ENCODE measurements around the gene DLK1. TPM values are rescaled to one million over a fixed set of nuclear protein-coding genes. Genes with fewer than 3 reads are reported as not detected.

Gene DLK1
- total RNA-seq, 2 donors from 2014 or later = 26.2 to 33.0 TPM

DNA sequence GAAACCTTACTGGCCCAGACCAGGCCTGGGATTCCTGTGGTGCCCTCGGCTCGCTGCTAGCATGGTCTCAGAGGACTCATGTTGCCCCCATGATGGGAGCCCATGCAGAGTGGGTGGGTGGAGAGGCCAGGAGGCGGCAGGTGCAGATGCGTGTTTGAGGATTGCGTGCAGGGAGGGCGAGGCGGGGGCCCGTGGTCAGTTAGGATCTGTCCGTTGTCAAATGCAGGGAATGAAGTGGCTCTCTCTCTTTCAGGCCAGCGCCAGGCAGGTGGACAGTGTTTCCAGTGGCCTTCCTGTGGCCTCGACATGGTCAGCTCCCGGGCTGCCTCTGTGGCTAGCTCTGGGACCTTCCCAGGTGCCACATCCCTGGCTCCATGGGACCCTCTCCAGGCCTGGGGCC is 39.3 kb upstream of the DLK1 start:
- H3K27ac ChIP-seq = no peak overlapping the region
- 77 to 85% methylated on average over 7 to 12 of the region's 12 CpGs for WGBS, 2 donors
- no peaks in the 10 kb centered on the region for H3K36me3 ChIP-seq (replicated peaks in 1 of 2; ENCODE audit: insufficient read depth in 1 of 2, low read depth in 2 of 2)
- H3K9me3 ChIP-seq = no peaks in the 10 kb centered on the region
- DNase-seq (no peak), ATAC-seq (no peak)
- no peak for TF ChIP-seq POLR2A (IDR thresholded peaks at IDR 0.05)
- TF ChIP-seq, protein P1, sequence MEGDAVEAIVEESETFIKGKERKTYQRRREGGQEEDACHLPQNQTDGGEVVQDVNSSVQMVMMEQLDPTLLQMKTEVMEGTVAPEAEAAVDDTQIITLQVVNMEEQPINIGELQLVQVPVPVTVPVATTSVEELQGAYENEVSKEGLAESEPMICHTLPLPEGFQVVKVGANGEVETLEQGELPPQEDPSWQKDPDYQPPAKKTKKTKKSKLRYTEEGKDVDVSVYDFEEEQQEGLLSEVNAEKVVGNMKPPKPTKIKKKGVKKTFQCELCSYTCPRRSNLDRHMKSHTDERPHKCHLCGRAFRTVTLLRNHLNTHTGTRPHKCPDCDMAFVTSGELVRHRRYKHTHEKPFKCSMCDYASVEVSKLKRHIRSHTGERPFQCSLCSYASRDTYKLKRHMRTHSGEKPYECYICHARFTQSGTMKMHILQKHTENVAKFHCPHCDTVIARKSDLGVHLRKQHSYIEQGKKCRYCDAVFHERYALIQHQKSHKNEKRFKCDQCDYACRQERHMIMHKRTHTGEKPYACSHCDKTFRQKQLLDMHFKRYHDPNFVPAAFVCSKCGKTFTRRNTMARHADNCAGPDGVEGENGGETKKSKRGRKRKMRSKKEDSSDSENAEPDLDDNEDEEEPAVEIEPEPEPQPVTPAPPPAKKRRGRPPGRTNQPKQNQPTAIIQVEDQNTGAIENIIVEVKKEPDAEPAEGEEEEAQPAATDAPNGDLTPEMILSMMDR (IDR thresholded peaks at IDR 0.05) = no peak
- intact Hi-C loops (cut with DNase I) = no loop called here
- no peaks in the 10 kb centered on the region for H3K4me1 ChIP-seq
- H3K27me3 ChIP-seq = no peaks in the 10 kb centered on the region
- no peak overlapping the region for H3K4me3 ChIP-seq

DNA sequence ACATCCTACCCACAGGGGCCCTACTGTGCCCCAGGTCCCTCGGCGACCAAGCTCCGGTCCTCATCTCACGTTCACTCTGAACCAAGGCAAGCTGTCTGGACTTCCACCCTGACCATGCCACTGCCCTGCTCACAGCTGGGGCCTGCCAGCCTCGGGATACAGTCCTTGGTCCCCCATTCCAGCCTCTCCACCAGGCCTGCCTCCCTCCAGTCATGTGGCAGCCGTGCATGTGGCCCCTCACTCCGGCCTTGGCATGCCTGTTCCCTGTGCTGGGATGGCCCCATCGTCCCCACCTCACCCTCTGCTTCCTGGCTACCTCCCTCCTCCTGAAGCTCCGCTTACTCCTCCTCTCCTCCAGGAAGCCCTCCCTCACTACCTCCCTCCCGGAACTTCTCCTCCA is 38.6 kb upstream of the DLK1 start:
- H3K27me3 ChIP-seq = no peaks in the 10 kb centered on the region
- H3K36me3 ChIP-seq (replicated peaks in 1 of 2; ENCODE audit: insufficient read depth in 1 of 2, low read depth in 2 of 2) = no peaks in the 10 kb centered on the region
- ATAC-seq = no peak
- intact Hi-C loops (cut with DNase I) = no loop called here
- no peak for DNase-seq
- no peak overlapping the region for H3K27ac ChIP-seq
- WGBS, 2 donors = 66 to 67% methylated on average over 10 of the region's 10 CpGs
- TF ChIP-seq, protein P1 (IDR thresholded peaks at IDR 0.05) = no peak
- no peak for TF ChIP-seq POLR2A (IDR thresholded peaks at IDR 0.05)
- H3K4me1 ChIP-seq = no peaks in the 10 kb centered on the region
- H3K4me3 ChIP-seq = no peak overlapping the region
- no peaks in the 10 kb centered on the region for H3K9me3 ChIP-seq

DNA sequence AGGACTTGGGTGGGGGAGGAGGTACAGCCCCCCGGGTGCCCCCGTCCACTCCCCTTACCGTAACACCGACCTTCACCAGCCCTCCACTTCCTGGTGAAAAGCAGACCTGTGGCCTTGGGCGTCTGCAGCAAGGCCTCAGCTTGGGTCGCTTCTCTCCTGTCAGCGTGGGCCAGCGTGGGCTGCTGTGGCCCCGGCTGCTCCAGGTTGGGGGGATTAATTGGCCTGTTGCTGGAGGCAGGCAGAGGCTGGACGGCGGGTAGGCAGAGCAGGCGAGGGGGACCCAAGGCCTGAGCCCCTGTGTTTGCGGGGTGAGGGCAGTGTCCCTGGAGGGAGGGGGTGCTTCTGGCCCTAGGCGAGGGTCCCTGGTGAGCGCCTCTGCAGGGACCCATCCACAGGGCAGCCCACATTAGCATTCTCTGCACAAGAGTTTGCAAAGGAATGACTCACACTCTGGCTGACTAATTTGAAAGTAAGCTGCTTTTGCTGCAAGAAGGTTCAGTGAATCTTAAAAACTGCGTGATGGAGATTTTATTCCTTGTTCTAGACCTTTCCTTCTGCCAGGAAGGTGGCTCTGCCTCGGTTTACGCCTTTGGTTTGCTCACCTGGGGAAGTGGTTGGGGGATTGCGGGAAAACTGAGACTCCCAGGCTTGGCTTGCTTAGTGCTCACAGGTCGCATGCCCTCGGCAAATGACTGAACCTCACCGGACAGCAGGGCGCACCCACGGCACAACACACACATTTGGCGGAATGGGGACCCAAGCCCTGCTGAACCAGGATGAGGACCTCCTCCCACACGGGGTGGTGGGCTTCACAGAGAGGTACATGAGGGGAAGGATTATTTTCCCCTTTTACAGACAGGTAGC is 37.9 kb upstream of the DLK1 start:
- no peak overlapping the region for H3K27ac ChIP-seq
- no peak overlapping the region for H3K4me3 ChIP-seq
- intact Hi-C loops (cut with DNase I) = no loop called here
- WGBS, 2 donors = 58 to 64% methylated on average over 8 to 26 of the region's 26 CpGs
- no peaks in the 10 kb centered on the region for H3K27me3 ChIP-seq
- no peak for ATAC-seq
- no peak for DNase-seq
- no peaks in the 10 kb centered on the region for H3K4me1 ChIP-seq
- no peaks in the 10 kb centered on the region for H3K9me3 ChIP-seq
- no peaks in the 10 kb centered on the region for H3K36me3 ChIP-seq (replicated peaks in 1 of 2; ENCODE audit: insufficient read depth in 1 of 2, low read depth in 2 of 2)
- no peak for TF ChIP-seq POLR2A (IDR thresholded peaks at IDR 0.05)
- TF ChIP-seq, protein P1 (IDR thresholded peaks at IDR 0.05) = no peak

DNA sequence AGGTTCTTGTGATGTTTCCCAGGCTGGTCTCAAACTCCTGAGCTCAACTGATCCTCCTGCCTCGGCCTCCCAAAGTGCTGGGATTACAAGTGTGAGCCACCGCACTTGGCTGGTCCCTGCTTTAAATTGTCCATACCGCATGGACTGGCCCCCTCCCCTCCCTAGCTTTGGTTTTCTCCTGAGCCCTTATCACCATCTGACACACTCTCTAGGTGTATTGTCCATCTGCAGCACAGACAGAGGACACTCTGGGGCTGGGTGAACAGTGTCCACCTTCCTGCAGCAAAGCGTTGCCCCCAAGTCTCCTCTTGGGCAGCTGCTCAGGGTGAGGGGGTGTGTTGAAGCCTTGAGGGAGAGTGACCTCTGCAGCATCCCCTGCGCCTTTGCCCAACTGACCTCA is 36.0 kb upstream of the DLK1 start:
- H3K36me3 ChIP-seq (replicated peaks in 1 of 2; ENCODE audit: insufficient read depth in 1 of 2, low read depth in 2 of 2) = no peaks in the 10 kb centered on the region
- intact Hi-C loops (cut with DNase I) = no loop called here
- H3K27me3 ChIP-seq = no peaks in the 10 kb centered on the region
- no peak overlapping the region for H3K4me3 ChIP-seq
- 75% methylated on average over 5 of the region's 5 CpGs for WGBS, 2 donors
- TF ChIP-seq POLR2A (IDR thresholded peaks at IDR 0.05) = no peak
- TF ChIP-seq, protein P1 (IDR thresholded peaks at IDR 0.05) = no peak
- H3K4me1 ChIP-seq = no peaks in the 10 kb centered on the region
- no peak for ATAC-seq
- H3K27ac ChIP-seq = no peak overlapping the region
- no peak for DNase-seq
- H3K9me3 ChIP-seq = no peaks in the 10 kb centered on the region

Measured in body of pancreas (tissue), 4 donors.